GM21360 (cell line): ENCODE results near the gene KCTD11.

Source experiments
- ATAC-seq: cut with Tn5 transposase; IDR thresholded peaks from one replicate; pipeline ENCODE4 v1.9.1; 2021; ENCODE audit warnings: mild to moderate bottlenecking, moderate library complexity; ENCODE audit not compliant: unreplicated experiment

KCTD11 gene

GRCh38 chr17:7351665-7352502, at the start of gene KCTD11:
TSS of gene KCTD11 (plus strand) at chr17:7352162.
- peak; percentile 51 for ATAC-seq

DNA sequence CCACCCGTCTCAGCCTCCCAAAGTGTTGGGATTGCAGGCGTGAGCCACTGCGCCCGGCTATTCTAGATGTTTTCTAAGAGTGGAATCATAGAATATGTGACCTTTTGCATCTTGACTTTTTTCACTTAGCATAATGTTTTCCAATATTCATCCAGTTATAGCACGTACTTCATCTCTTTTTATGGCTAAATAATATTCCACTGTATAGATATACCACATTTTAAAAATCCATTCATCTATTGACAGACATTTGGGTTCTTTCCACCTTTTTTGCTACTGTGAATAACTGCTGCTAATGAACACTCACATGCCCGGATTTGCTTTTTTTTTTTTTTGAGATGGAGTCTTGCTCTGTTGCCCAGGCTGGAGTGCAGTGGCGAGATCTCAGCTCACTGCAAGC, 47.8 kb upstream of the KCTD11 start:
- no peak for ATAC-seq

DNA sequence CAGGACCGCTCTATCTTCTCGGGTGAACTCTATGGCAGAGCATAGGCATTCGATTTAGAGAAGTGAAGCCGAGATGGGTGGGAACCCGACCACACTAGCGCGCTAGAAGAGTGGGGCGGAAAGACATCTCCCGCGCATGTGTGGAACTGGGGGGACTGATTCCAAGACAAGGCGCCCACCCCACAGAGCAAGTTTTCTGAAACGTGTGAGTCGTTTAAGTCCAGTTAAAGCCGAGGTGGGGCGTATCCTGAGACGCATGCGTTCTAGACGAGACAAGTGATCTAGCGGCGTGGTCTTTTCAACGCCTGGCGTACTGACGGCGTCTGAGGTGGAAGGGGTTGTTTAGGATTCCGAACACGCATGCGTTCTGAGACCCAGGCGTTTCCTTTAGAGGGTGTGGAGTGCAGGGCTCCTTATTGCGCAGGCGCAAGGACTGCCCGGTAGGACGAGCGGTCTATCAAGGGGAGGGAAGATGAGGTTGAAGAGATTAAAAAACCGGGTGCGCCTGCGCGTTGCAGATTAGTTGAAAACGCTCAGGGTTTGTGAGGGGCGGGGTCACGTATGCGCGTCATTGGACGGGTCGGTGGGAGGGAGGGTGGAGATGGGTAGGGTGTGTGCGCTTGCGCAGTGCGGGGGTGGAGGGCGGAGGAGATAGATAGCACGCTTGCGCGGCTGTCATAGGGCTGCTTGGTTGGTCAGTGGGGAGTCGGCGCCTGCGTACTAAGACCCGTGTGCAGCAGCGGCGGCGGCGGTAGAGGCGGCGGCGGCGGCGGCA, 44.9 kb upstream of the KCTD11 start, which contains the start of gene EIF5A:
EIF5A (plus strand) TSS at position 718 of the 775 bp plus-strand sequence. CDS start 2,008 bp downstream, outside the sequence.
- peak; percentile 55 for ATAC-seq

GRCh38 chr17:7307686-7308624, 44.0 kb upstream of the KCTD11 start:
- peak; percentile 3 for ATAC-seq

- no peak for ATAC-seq
These were observed 43.1 kb upstream of the KCTD11 start for GRCh38 chr17:7308625-7309433.

DNA sequence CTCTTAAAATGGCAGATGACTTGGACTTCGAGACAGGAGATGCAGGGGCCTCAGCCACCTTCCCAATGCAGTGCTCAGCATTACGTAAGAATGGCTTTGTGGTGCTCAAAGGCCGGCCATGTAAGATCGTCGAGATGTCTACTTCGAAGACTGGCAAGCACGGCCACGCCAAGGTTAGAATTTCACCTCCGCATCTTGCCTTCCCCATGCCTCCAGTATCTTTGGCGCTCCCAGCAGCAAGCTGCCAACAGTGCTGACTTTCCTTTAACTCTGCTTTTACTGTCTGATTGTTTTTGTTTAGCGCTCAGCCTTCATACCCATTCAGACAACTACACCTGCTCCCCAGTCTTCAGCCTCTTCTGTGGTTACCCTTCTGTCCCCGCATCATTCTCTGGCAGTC, 42.3 kb upstream of the KCTD11 start:
- ATAC-seq: no peak

DNA sequence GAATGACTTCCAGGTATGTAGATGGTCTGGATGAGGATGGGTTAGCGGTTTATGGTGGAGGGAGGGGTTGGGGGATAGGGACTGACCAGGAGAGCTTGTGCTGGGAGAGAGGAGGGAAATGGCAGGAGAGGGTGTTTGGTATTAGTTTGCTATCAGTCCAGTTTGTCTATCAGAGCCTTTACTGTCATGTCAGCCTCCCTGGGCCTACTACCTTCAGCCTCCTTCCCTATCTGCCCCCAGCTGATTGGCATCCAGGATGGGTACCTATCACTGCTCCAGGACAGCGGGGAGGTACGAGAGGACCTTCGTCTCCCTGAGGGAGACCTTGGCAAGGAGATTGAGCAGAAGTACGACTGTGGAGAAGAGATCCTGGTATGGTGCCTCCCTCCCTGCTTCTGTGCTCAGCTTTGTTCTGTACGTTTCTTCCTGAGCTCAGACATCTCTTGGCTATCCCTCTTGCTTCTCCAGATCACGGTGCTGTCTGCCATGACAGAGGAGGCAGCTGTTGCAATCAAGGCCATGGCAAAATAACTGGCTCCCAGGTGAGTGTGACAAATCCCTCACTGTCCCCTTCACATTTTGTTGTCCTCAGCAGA, 40.8 kb upstream of the KCTD11 start:
- no peak for ATAC-seq

DNA sequence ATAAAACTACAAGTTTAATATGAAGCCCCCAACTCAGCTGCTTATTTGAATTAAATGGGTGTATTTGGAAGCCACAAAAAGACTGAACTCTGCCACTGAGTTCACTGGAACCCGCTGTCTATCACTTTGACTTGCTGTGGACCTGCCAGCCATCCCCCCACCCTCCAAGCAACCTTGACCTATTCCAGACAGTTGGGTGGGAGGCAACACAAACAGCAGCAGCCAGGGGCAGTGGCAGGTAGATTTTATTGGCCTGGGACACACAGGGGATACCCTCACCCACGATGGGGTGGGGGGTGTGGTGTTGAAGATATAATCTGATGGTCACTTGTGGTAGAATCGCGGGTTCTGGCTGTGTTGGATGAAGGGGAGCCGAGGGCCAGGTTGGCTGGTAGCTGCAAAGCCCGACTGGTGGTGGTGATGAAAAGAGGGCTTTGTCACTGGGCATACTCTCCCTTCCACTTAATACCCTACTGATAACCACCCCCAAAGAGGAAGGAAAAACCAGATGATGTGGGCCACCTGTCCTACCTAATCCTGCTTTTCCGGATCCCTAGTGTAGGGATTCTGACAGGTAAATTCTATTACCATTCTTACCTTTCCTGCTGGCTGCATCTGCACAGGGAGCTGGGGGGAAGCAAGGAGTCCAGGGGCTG, 39.4 kb upstream of the KCTD11 start:
- ATAC-seq: no peak

DNA sequence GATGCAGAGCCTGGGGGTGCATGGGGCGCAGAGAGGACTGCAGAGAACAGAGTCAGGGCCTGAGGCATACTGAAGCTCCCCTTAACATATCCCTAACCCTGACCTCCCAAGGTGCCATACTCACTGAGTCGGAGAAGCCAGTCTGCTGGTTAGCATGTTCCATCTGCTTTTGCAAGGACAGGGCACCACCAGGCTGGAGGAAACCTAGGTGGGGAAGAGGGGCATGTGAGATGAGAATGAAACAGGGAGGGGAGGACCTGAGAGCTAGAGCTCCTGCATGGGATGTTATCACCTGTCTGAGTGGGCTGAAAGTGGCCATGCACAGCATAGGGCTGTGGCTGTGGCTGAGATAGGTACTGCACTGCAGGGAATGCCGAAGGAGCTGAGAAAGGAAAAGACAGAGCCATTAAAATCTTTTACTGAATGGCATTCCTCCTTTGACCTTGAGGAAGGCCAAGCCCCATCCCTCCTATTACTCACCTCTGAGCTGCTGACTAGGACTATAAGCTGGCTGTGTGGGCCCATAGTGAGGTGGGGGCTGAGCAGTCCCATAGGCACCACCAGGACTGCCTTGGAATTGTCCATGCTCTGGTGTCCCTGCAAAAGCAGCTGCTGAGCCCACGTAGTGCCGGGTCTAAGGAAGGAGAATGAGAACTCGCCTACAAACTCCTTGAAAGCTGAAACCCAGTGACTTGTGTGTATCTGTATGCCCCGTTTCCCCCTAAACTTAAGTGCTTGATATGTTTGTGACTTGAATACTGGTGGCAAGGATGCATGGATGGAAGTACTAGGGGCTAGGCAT, 38.7 kb upstream of the KCTD11 start:
- no peak for ATAC-seq

- ATAC-seq: no peak
These were observed 37.9 kb upstream of the KCTD11 start for GRCh38 chr17:7313890-7314718.

DNA sequence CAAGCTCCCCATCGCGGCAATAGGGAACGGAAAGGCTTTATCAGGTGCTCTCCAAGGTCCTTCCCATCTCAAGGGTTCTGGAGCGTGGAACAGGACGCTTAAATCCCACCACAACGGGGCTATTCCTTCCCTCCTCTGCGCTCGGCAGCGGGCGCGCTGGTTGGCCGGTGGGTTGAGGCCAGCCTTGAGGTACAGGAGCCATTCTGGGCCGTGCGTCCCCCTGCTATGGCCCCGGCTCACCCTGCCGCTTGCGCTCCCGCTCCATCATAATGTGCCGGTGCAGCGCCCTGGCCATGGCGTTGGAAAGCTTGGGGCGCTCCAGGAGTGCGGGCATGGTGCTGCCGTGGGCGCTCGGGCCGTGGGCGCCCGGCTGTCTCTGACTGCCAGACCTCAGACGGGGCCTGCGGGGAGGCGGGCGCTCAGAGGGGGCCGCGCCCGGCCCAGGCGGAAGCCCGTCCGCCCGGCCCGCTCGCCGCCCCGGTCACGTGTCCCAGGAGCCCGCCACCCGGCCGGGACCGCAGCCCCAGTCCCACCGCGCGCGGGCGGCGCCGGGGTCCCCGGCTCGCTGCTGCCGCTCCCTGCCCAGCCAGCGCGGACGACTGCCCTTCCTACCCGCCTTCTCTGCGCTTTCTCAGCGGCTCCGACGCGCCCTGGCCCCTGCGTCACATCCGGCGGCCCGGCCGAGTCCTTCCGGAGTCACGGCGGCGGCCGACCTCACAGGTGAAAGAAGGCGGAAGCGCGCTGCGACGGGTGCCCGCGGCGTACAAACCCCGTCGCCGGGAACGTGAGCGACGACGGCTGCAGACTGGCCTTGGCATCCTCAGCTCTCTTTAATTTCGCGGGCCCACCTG, 37.0 kb upstream of the KCTD11 start, which contains the start of gene GPS2:
GPS2 (minus strand) TSS at position 642 of the 851 bp plus-strand sequence; CDS start at position 334, 308 bp downstream.
- ATAC-seq: peak; percentile 57

DNA sequence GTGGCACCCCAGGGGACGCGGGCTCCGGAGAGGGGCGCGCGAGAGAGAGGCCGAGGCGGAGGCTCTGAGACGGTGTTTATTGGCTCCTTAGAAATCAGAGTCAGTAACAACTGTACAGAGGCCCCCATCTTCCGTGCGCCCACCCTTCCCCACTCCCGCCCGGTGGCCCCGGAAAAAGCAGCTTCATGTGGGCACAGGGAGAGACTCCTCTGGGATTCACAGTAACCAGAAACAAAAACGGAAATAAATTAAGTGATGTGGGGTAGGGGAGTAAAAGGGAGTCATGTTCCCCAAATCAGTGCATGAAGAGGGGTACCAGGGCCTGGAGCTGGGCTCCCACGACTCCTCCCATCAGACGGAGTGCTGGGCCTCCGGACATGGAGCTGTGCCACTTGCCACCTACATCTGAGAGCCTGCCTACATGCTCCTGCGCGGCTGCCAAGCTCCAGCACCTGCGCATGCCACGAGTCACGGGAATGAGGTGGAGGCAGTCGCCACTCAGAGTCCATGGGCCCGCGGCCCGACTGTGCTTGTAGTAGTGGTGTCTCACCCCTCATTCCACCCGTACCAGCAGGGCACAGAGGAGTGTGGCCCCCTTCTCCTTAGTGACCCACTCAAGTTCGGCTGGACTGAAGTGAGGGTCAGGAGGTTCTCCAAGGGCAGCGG, 36.3 kb upstream of the KCTD11 start:
- ATAC-seq: no peak

- no peak for ATAC-seq
These were observed 34.7 kb upstream of the KCTD11 start for GRCh38 chr17:7317161-7317803.

DNA sequence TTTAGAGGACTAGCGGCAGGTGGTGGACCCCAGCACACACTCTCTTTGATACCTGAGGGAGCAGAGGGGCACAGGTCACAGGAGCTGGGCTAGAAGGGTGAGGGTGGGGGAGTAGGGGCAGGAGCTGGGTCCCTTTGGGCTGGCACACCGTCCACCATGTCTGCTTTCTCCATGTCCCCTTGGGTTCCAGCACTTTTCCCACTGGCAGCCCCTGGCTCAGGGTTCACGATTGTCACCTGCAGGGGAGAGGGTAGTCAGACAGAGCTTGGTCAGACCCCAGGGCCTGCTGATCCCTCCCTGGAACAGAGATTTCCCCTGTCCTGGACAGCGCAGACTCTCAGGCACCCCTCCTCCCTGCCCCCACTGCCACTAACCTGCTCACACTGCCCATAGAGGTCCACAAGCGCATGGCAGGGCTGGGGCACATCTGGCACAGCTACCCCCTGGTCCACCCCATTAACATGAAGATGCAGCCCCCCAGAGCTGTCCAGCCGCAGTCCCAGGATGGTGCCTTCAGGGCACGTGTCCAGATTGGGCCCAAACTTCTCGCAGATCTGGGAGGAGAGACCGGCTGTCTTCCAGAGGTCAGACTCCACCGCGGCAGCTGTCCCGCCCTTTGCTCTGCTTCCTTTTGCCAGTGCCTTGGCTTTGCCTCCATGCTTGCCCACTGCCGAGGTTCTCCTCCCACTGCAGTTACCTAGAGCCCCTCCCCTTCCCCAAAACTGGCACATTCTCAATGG, 33.7 kb upstream of the KCTD11 start:
- no peak for ATAC-seq

DNA sequence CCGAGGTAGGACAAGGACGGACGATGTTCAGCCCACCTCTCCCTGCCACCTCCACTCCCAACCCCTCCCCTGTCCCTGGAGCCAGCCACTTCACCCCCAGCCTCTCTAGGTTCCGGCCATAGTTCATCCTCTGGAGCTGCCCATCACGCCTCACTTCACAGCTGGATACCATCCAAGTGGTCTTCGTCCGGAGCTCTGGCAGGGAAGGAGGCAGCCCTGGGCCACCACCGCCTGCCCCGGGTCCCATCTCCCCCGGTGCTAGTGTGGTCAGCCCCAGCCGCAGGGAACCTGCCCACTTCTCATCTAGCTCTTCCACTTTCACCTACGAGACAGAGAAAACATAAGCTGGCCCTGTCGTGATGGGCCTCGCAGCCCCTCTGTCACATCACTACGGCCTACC, 30.5 kb upstream of the KCTD11 start:
- ATAC-seq: no peak
